Lower leg skin (tissue), 3 donors: ENCODE results near the gene RTL5.

Experiments used
- POLR2A ChIP-seq, 2 donors: fragments of 450-650 bp; IDR thresholded peaks; one replicate each; pipeline ENCODE4 v1.6.1; 2016 to 2017; ENCODE audit warnings: antibody characterized with exemption in 2 of 2, mild to moderate bottlenecking in 1 of 2, moderate library complexity in 1 of 2
- TF ChIP-seq, protein P1 (sequence below), 3 donors: fragments of 450-650 bp; IDR thresholded peaks; one replicate each; pipeline ENCODE4 v1.5.1; 2016; ENCODE audit warnings: antibody characterized with exemption in 3 of 3, mild to moderate bottlenecking in 3 of 3, moderate library complexity in 2 of 3

GRCh38 chrX:72083291-72083690 lies 48.4 kb downstream of the RTL5 start:
- TF ChIP-seq POLR2A (IDR thresholded peaks at IDR 0.05), result no peak
- TF ChIP-seq, protein P1, sequence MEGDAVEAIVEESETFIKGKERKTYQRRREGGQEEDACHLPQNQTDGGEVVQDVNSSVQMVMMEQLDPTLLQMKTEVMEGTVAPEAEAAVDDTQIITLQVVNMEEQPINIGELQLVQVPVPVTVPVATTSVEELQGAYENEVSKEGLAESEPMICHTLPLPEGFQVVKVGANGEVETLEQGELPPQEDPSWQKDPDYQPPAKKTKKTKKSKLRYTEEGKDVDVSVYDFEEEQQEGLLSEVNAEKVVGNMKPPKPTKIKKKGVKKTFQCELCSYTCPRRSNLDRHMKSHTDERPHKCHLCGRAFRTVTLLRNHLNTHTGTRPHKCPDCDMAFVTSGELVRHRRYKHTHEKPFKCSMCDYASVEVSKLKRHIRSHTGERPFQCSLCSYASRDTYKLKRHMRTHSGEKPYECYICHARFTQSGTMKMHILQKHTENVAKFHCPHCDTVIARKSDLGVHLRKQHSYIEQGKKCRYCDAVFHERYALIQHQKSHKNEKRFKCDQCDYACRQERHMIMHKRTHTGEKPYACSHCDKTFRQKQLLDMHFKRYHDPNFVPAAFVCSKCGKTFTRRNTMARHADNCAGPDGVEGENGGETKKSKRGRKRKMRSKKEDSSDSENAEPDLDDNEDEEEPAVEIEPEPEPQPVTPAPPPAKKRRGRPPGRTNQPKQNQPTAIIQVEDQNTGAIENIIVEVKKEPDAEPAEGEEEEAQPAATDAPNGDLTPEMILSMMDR (IDR thresholded peaks at IDR 0.05), result no peak
